KMS-11 (cell line): ENCODE measurements around the gene TOB1.

Source experiments
- H2AFZ ChIP-seq: fragments of 200-600 bp; sonication (generic); 2 replicates; pipeline ENCODE4 v1.6.1; 2016; ENCODE audit warnings: antibody characterized with exemption, mixed run types, low read depth
- H3K27ac ChIP-seq: fragments of 200-600 bp; sonication (generic); 2 replicates; pipeline ENCODE4 v1.6.1; 2016; ENCODE audit warnings: mild to moderate bottlenecking, mixed run types
- H3K27me3 ChIP-seq: fragments of 200-600 bp; sonication (generic); 2 replicates; pipeline ENCODE4 v1.6.1; 2017; ENCODE audit warnings: mild to moderate bottlenecking, low read depth, mixed run types, moderate library complexity; ENCODE audit not compliant: insufficient read depth
- H3K36me3 ChIP-seq: fragments of 200-600 bp; sonication (generic); 2 replicates; pipeline ENCODE4 v1.6.1; 2017; ENCODE audit warnings: mild to moderate bottlenecking, mixed run types; ENCODE audit not compliant: insufficient read depth
- H3K4me1 ChIP-seq: fragments of 200-600 bp; sonication (generic); 2 replicates; pipeline ENCODE4 v1.6.1; 2016; ENCODE audit warnings: mild to moderate bottlenecking, low read depth, mixed run types; ENCODE audit not compliant: poor library complexity, severe bottlenecking
- H3K4me2 ChIP-seq: fragments of 200-600 bp; sonication (generic); 2 replicates; pipeline ENCODE4 v1.7.0; 2016; ENCODE audit warnings: mild to moderate bottlenecking, mixed run types
- H3K4me3 ChIP-seq: fragments of 200-600 bp; sonication (generic); IDR thresholded peaks from 2 replicates; pipeline ENCODE4 v1.6.1; 2017; ENCODE audit warnings: low read depth, low read length, mixed read lengths; ENCODE audit not compliant: insufficient read depth
- H3K79me2 ChIP-seq: fragments of 200-600 bp; sonication (generic); 2 replicates; pipeline ENCODE4 v1.6.1; 2016; ENCODE audit warnings: low read depth, mixed run types; ENCODE audit not compliant: insufficient read depth
- H3K9ac ChIP-seq: fragments of 200-600 bp; sonication (generic); 2 replicates; pipeline ENCODE4 v1.6.1; 2016; ENCODE audit warnings: mild to moderate bottlenecking, mixed run types
- H4K20me1 ChIP-seq: fragments of 200-600 bp; sonication (generic); 2 replicates; pipeline ENCODE4 v1.6.1; 2016; ENCODE audit warnings: mild to moderate bottlenecking, mixed run types; ENCODE audit not compliant: insufficient read depth
- TF ChIP-seq, protein P1 (sequence below): fragments of 200-600 bp; sonication (generic); conservative IDR thresholded peaks from 2 replicates; pipeline ENCODE4 v1.6.1; 2017; ENCODE audit warnings: low read depth, mild to moderate bottlenecking, antibody characterized with exemption, low read length, moderate library complexity, mixed read lengths

Gene TOB1

DNA sequence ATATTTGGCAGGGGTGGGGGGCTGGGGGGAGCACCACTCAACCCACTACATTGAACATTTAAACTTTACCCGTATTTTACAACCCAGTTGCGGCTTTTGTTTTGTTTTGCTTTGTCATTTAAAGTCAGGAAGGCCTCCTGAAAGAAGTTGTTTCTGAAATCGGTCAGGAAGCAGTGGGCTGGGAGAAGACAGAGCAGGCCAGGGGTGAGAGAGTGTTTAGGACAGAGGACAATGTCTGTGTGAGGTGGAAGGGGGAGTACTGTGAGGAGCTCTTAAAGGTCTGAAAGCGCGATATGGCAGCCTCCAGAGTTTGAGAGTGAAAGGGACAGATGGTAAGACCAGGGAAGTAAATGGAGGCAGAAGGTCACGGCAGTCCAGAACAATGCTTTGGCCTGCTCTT lies 36.8 kb downstream of the TOB1 start:
- Histone ChIP-seq H3K4me1 (peaks cover 30% of the 10 kb centered on the region), H3K4me3 (no peak overlapping the region), H2AFZ (peak overlapping the region; percentile 45; the same call in 1 of the 2 replicates), H3K36me3 (no peaks in the 10 kb centered on the region), H3K27ac (peak overlapping the region; percentile 56; the same call in 1 of the 2 replicates), H4K20me1 (no peaks in the 10 kb centered on the region), H3K4me2 (peak overlapping the region; percentile 32; the same call in 1 of the 2 replicates), H3K79me2 (no peaks in the 10 kb centered on the region), H3K27me3 (no peaks in the 10 kb centered on the region), H3K9ac (no peak overlapping the region; the same call in 1 of the 2 replicates)
- TF ChIP-seq, protein P1, sequence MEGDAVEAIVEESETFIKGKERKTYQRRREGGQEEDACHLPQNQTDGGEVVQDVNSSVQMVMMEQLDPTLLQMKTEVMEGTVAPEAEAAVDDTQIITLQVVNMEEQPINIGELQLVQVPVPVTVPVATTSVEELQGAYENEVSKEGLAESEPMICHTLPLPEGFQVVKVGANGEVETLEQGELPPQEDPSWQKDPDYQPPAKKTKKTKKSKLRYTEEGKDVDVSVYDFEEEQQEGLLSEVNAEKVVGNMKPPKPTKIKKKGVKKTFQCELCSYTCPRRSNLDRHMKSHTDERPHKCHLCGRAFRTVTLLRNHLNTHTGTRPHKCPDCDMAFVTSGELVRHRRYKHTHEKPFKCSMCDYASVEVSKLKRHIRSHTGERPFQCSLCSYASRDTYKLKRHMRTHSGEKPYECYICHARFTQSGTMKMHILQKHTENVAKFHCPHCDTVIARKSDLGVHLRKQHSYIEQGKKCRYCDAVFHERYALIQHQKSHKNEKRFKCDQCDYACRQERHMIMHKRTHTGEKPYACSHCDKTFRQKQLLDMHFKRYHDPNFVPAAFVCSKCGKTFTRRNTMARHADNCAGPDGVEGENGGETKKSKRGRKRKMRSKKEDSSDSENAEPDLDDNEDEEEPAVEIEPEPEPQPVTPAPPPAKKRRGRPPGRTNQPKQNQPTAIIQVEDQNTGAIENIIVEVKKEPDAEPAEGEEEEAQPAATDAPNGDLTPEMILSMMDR: no peak

GRCh38 chr17:50828508-50829170 lies 37.5 kb downstream of the TOB1 start:
- Histone ChIP-seq H3K9ac (peak overlapping the region; percentile 10; the same call in 1 of the 2 replicates), H3K79me2 (no peaks in the 10 kb centered on the region), H3K27me3 (no peaks in the 10 kb centered on the region), H3K4me3 (no peak overlapping the region), H4K20me1 (no peaks in the 10 kb centered on the region), H2AFZ (peak overlapping the region; percentile 45), H3K4me2 (peak overlapping the region; percentile 32), H3K36me3 (no peaks in the 10 kb centered on the region), H3K27ac (peak overlapping the region; percentile 56), H3K4me1 (peaks cover 30% of the 10 kb centered on the region)
- TF ChIP-seq, protein P1: no peak

DNA sequence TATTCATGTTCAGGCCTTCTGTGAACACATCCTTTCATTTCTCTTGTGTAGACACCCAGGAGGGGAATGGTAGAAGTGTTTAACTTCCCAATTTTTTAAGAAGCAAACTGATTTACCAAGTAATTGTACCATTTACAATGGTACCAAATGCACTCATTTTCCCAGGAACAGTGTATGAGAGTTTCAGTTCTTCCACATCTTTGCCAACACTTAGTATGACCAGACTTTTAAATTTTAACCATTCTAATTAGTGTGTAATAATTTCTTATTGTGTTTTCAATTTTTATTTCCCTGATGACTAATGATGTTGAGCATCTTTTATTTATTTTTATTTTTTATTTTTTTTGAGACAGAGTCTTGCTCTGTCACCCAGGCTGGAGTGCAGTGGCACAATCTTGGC lies 41.0 kb downstream of the TOB1 start:
- peaks cover 30% of the 10 kb centered on the region for H3K4me1 ChIP-seq

GRCh38 chr17:50824429-50824828 lies 41.7 kb downstream of the TOB1 start:
- no peak overlapping the region for H2AFZ ChIP-seq
- no peak overlapping the region for H3K4me3 ChIP-seq
- H3K79me2 ChIP-seq: no peaks in the 10 kb centered on the region
- no peak overlapping the region for H3K9ac ChIP-seq
- no peak overlapping the region for H3K4me2 ChIP-seq
- H3K27me3 ChIP-seq: no peaks in the 10 kb centered on the region
- TF ChIP-seq, protein P1: no peak
- H3K36me3 ChIP-seq: no peaks in the 10 kb centered on the region
- H3K27ac ChIP-seq: no peak overlapping the region
- H3K4me1 ChIP-seq: peaks cover 22% of the 10 kb centered on the region
- no peaks in the 10 kb centered on the region for H4K20me1 ChIP-seq

More for the DNA sequence above, 41.0 kb downstream of the TOB1 start:
- no peak overlapping the region for H3K4me3 ChIP-seq
- no peak overlapping the region for H3K9ac ChIP-seq
- no peaks in the 10 kb centered on the region for H4K20me1 ChIP-seq
- no peak overlapping the region for H3K27ac ChIP-seq
- no peaks in the 10 kb centered on the region for H3K79me2 ChIP-seq
- TF ChIP-seq, protein P1: no peak
- no peaks in the 10 kb centered on the region for H3K27me3 ChIP-seq
- H3K36me3 ChIP-seq: no peaks in the 10 kb centered on the region
- no peak overlapping the region for H3K4me2 ChIP-seq
- H2AFZ ChIP-seq: no peak overlapping the region
